IPS-18c (cell line): ENCODE measurements around the gene MRPL14.

ENCODE experiments used
- H3K4me3 ChIP-seq: 2 replicates; pipeline ENCODE4 v1.7.0; 2013; ENCODE audit warnings: low read depth, mild to moderate bottlenecking, low read length, moderate library complexity; ENCODE audit not compliant: insufficient read depth
- H3K9me3 ChIP-seq: one replicate; pipeline ENCODE4 v1.6.1; 2013; ENCODE audit warnings: mild to moderate bottlenecking, low read length, moderate library complexity; ENCODE audit not compliant: control insufficient read depth, insufficient read depth

MRPL14 gene

DNA sequence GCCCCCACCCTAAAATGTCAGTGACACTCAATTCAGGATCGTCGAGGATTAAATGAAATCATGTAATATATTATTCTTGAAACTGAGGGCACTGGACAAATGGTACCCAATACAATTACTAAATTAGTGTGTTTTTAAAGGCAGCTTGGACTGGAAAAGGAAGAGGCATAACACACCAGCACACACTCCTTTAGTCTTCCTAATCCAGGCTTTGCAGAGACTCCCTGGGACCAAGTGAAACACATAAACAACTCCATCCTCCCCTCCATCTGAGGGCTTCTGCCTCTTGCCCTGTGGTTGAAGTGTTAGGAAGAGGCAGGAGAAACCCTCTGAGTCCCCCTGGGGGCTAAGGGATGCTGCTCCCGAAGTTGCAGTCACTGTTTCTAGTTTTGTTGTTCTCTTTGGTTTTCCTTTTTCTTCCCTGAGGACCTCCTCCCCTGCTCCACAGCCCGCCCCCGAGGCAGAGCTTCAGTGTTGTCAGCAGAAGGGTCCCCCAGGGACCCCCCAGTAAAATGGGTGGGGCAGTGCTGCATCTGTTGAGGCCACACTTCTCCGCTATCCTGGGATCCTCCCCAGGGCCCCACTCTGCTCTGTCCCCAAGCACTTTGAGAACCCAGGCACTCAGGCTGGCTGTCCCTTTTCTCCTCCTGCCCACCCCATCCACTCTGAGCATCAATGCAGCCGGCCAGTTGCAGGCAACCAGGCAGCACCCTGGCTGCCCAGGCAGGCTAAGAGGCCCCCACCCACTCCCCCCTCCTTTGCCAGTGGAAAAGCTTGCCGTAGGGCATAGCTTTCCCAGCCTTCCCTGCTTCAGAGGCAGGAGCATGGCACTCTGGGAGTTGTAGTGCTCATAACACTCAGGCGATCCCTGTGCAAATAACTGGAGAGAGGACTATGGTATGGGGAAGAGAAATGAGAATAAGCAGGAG, 6.0 kb upstream of the MRPL14 start:
- peak overlapping the region; percentile 29; the same call in 1 of the 2 replicates for H3K4me3 ChIP-seq
- H3K9me3 ChIP-seq: no peaks in the 10 kb centered on the region

DNA sequence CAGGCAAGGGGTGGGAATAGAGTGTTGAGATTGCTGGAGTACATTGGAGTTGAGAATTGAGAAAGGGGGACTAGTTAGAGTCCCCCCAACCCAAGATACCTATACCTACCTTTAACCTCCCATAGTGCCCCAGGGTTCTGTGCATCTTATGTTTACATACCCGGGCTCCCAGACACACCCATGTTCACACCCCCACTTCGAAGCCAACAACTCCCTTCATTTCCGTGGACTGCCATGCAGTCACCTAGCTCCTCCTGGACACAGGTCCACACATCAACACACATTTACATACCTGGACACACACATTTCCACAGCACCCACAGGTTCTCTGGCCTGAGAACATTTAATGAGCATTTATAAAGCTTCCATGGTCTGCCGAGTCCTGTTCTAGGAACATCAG, 5.2 kb upstream of the MRPL14 start:
- Histone ChIP-seq H3K9me3 (no peaks in the 10 kb centered on the region), H3K4me3 (no peak overlapping the region)

GRCh38 chr6:44131892-44132291, 4.6 kb upstream of the MRPL14 start:
- H3K4me3 ChIP-seq: no peak overlapping the region
- H3K9me3 ChIP-seq: no peaks in the 10 kb centered on the region

GRCh38 chr6:44129841-44130322, 2.6 kb upstream of the MRPL14 start:
- no peak overlapping the region for H3K4me3 ChIP-seq

DNA sequence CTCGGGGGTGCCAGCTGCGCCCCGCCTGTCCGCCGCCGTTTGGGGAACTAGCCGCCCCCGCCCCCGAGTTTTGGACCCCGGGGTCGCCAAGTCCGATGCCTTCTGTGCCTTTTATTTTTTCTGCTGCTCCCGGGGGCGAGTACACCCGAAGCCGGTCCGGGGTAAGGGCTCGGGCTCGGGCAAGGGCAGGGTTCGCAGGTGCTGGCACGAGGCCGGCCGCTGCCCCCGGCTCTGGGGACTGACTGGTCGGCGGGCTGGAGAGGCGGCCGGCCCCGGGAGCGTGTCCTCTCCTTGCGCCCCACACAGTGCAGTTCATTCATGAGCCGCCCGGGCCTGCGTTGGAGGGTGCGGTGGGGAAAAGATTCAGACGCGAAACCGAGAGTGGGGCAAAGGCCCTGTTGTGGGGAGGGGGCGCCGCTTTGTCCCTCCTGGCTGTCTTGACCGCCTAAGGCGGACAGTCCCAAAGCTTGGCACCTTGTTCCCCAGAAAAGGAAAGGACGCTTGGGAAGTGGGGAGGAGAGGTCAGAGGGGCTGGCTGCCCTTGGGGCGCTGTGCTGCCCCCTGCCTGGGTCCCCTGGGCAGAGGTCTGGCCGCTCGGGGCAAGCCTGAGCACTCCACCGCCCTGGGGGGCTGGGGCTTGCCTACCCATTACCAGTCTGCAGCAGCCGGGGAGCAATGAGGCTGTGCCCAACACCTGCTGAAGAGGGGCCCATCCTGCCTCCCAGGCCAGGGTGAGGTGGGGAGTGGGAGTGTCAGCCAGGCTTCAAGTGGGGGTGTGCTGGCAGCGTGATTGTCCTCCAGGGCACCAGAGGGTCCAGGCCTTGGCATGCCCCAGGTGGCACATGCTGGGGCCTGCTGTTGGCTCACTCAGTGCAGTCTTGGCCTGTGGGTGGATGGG, 1.0 kb upstream of the MRPL14 start:
- Histone ChIP-seq H3K9me3 (no peaks in the 10 kb centered on the region), H3K4me3 (peak overlapping the region; percentile 84)

More at GRCh38 chr6:44129841-44130322, 2.6 kb upstream of the MRPL14 start:
- H3K9me3 ChIP-seq: no peaks in the 10 kb centered on the region

DNA sequence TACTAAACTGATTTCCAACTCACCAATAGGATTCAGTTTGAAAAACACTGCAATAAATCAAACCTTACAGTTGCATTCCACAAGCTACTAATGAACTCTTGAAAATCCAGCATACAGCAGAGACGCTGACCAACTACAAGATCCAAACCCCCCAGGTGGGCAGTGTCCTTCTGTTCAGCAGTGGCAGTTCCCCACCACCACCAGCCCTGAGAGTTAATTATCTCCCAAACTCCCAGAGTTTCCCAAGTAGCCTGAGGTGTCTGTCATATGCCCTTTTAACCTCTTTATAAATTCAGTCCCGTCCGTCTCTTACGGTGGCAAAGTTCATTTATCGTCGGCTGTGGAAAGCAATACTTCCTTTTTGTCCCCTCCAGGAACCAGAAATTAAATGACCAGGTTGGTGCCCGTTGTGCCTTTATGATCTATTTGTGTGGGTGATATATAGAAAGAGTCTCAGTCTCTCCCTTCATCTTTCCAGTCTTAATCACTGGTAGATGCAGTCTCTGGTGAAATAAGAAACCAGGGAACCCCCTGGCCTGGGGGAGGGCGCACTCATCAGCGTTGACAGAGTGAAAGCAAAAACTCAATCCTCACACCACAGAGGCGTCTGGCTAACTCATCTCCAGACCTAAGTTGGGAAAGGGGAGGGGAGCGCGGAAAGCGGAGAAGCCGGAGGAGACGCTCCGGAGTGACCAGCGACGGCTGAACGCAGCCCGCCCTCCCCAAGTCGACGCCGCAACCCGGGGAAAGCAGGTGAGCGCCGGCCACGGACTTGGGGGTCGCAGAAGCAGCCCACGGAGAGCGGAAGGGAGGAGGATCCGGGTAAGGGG, 717 bp downstream of the MRPL14 start:
- peak overlapping the region; percentile 55 for H3K4me3 ChIP-seq
- no peaks in the 10 kb centered on the region for H3K9me3 ChIP-seq

GRCh38 chr6:44123544-44123943, 3.7 kb downstream of the MRPL14 start:
- Histone ChIP-seq H3K4me3 (no peak overlapping the region), H3K9me3 (no peaks in the 10 kb centered on the region)

DNA sequence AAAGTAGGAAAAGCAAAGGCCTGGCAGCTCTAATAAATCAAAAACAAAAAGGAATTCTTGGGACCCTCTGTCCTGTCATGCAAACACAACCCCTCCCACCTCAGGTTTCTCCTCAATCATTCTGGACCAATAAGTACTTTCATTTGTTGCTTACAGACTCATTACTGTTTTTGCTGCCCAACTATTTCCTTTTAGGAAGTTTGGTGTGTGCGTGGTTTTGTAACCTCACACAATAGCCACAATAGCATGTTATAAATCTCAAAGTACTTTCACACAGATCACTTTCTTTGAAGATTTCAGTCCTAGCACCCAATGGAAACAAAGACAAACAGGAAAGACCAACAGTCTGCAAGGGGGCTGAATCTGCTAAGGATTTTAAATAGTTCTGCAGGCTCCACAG, 4.5 kb downstream of the MRPL14 start:
- H3K9me3 ChIP-seq: no peaks in the 10 kb centered on the region
- H3K4me3 ChIP-seq: no peak overlapping the region

DNA sequence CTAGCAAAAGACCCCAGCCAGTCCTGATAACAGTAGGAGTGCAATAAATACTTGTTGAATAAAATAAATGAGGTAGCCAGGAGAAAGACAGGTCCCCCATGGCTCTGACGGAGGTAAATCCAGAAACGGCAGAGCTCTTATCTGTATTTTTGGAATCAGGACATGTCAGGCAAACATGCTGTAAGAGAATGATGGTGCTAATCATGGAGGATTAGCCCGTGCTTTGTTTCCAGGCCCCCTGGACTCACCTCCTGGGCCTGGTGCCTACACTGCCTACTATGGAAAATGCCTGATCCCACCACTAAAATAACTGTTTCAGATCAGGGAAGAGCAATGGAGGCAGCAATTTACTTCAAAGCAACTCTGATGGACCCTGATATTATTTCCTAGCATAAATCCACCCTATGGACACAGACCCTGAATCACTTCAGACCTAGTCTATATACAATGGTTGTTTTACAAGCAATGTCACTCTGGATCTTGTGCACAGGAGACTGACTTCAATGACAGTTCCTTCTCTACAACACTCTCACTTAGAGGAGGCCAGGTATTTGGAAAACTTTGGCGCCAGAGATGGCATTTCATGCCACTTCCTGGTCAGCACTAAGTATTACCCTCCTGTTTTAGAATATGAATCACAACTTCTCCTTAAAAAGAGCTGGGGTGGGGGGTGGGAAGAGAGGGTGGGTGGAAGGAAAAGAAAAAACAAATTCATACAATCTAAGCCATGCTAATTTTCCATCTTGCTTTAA, 6.4 kb downstream of the MRPL14 start:
- Histone ChIP-seq H3K4me3 (no peak overlapping the region), H3K9me3 (no peaks in the 10 kb centered on the region)

- Histone ChIP-seq H3K4me3 (no peak overlapping the region), H3K9me3 (no peaks in the 10 kb centered on the region)
These were observed 7.5 kb downstream of the MRPL14 start for GRCh38 chr6:44119704-44120262.

DNA sequence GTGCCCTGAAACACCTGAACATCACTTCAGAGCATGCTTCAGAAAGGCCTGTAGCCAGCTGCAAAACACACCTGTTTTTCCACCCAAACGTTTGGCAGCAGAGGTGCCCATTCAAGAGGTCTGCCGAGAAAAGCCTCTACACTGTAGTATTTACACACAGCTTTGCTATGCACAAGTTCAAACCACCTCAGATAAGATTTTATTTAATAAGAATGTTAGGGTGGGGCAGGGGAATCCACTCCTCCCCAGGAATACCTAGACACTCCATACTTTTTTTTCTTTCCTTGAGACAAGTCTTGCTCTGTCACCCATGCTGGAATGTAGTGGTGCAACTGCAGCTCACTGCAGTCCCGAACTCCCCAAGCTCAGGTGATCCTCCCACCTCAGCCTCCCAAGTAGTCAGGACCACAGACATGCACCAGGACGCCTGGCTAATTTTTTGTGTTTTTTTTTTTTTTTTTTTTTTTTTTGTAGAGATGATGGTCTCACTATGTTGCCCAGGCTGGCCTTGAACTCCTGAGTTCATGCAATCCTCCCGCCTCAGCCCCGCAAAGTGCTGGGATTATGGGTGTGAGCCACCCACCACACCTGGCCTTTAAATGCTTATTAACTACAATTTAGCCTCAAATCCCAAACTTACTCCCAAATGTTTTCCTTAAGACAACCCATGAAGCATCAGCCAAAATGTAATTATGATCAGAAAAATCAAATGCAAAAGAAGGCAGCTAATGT, 9.7 kb downstream of the MRPL14 start:
- Histone ChIP-seq H3K4me3 (no peak overlapping the region), H3K9me3 (no peaks in the 10 kb centered on the region)

GRCh38 chr6:44116641-44117382, 10.4 kb downstream of the MRPL14 start:
- Histone ChIP-seq H3K4me3 (no peak overlapping the region), H3K9me3 (no peaks in the 10 kb centered on the region)

GRCh38 chr6:44115866-44116265, 11.4 kb downstream of the MRPL14 start:
- Histone ChIP-seq H3K4me3 (no peak overlapping the region), H3K9me3 (peaks cover under 1% of the 10 kb centered on the region)

DNA sequence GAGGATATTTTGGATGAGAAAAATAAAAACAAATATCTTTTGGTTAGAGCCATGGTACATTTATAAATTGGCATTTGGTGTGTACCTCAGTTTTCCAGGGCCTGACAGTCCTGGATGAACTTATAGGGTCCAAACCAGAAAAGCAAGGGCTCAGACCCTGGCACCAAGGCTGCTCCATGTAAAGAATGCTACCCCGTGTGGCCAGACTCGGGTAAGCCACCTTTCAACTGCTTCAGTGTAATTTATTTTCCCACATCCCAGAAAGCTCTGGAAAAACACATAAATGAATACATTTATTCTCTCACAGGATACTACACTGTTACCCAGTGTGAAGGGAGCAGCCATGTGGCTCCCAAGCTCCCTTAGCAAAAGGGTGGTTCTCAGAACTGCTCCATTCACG, 13.8 kb downstream of the MRPL14 start:
- Histone ChIP-seq H3K4me3 (no peak overlapping the region), H3K9me3 (peaks cover 2% of the 10 kb centered on the region)
